ENCODE data around the gene CDH13. TPM values are rescaled to one million over a fixed set of nuclear protein-coding genes. Genes with fewer than 3 reads are reported as not detected.

The CDH13 gene
- total RNA-seq, 1 donor: 102 TPM

- no peaks in the 10 kb centered on the region for H4K20me1 ChIP-seq (ENCODE audit: insufficient read depth, low read length)
- H3K27me3 ChIP-seq (ENCODE audit: insufficient read depth, low read length): no peaks in the 10 kb centered on the region
- no peak for TF ChIP-seq CTCF (IDR thresholded peaks at IDR 0.05; ENCODE audit: extremely low read depth, low read depth, low read length)
- H2AFZ ChIP-seq (ENCODE audit: low read length): no peak overlapping the region
- peak; percentile 34 for DNase-seq (ENCODE audit: insufficient read length, low spot score, missing footprints)
- no peak overlapping the region for H3K4me3 ChIP-seq (ENCODE audit: insufficient read depth, low read length)
- H3K9me3 ChIP-seq (ENCODE audit: low read depth, low read length): no peaks in the 10 kb centered on the region
- no peaks in the 10 kb centered on the region for H3K79me2 ChIP-seq (ENCODE audit: insufficient read depth, low read length)
- H3K4me2 ChIP-seq (ENCODE audit: insufficient read depth, low read length): no peak overlapping the region
- H3K36me3 ChIP-seq (ENCODE audit: insufficient read depth, low read length): no peaks in the 10 kb centered on the region
- H3K4me1 ChIP-seq (ENCODE audit: insufficient read depth, low read length): peaks cover 4% of the 10 kb centered on the region
- no peak overlapping the region for H3K27ac ChIP-seq (ENCODE audit: low read depth, low read length)
Observed at GRCh38 chr16:83117810-83118209, 491.0 kb downstream of the CDH13 start.

DNA sequence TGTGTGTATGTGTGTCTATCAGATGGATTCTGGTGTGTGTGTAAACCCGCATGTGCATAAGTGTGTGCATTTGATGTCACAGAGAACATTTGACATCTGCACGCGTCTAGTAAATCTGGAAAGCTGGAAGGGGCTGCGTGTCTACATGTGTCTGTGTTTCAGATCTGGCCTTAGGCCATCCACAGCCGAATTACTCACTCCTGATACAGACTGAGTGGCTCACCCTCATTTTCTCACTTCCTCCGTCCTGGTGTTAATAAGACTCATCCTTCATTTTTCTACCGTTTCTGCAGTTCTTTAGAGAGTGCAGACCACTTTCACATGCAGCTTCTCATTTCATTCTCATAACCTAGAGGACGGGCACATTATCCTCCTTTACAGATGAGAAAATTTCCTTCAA lies 491.6 kb downstream of the CDH13 start:
- H3K4me2 ChIP-seq (ENCODE audit: insufficient read depth, low read length): no peak overlapping the region
- H3K27me3 ChIP-seq (ENCODE audit: insufficient read depth, low read length): no peaks in the 10 kb centered on the region
- no peak for TF ChIP-seq CTCF (IDR thresholded peaks at IDR 0.05; ENCODE audit: extremely low read depth, low read depth, low read length)
- no peak overlapping the region for H3K27ac ChIP-seq (ENCODE audit: low read depth, low read length)
- no peaks in the 10 kb centered on the region for H4K20me1 ChIP-seq (ENCODE audit: insufficient read depth, low read length)
- H3K79me2 ChIP-seq (ENCODE audit: insufficient read depth, low read length): no peaks in the 10 kb centered on the region
- H3K4me3 ChIP-seq (ENCODE audit: insufficient read depth, low read length): no peak overlapping the region
- H3K4me1 ChIP-seq (ENCODE audit: insufficient read depth, low read length): peaks cover 4% of the 10 kb centered on the region
- H2AFZ ChIP-seq (ENCODE audit: low read length): no peak overlapping the region
- H3K36me3 ChIP-seq (ENCODE audit: insufficient read depth, low read length): no peaks in the 10 kb centered on the region
- DNase-seq (ENCODE audit: insufficient read length, low spot score, missing footprints): peak; percentile 36
- no peaks in the 10 kb centered on the region for H3K9me3 ChIP-seq (ENCODE audit: low read depth, low read length)

DNA sequence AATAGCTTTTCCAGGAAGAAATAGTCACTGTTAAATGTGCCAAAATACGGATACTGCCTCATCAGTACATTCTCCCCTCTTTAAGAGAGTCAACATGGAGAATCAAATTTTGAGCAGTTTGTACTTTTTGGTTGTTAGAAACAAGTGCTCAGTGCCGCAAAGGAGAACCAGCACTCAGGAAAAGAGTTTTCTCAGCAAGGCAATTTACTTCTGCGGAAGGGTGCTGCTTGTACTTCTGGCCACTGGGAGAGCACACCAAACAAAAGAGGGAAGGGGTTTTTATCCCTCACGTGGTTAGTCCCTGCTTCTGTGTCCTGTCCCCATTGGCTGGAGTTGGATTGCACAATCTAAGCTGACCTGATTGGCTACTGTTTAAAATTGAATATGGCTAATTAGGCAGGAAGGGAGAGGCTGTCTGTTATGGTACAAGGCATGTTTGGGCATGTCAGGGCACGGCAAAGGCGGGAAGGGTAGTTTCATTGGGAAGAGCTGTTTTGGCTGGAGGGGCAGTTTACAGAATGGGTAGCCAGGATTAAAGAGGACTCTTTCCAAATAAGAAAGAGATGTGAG lies 499.3 kb downstream of the CDH13 start:
- Histone ChIP-seq H4K20me1 (ENCODE audit: insufficient read depth, low read length) (no peaks in the 10 kb centered on the region), H3K4me3 (ENCODE audit: insufficient read depth, low read length) (no peak overlapping the region), H3K4me1 (ENCODE audit: insufficient read depth, low read length) (no peaks in the 10 kb centered on the region), H3K27ac (ENCODE audit: low read depth, low read length) (no peak overlapping the region), H3K4me2 (ENCODE audit: insufficient read depth, low read length) (no peak overlapping the region), H2AFZ (ENCODE audit: low read length) (no peak overlapping the region), H3K36me3 (ENCODE audit: insufficient read depth, low read length) (no peaks in the 10 kb centered on the region), H3K79me2 (ENCODE audit: insufficient read depth, low read length) (no peaks in the 10 kb centered on the region), H3K9me3 (ENCODE audit: low read depth, low read length) (peaks cover 4% of the 10 kb centered on the region), H3K27me3 (ENCODE audit: insufficient read depth, low read length) (no peaks in the 10 kb centered on the region)
- no peak for TF ChIP-seq CTCF (IDR thresholded peaks at IDR 0.05; ENCODE audit: extremely low read depth, low read depth, low read length)
- DNase-seq (ENCODE audit: insufficient read length, low spot score, missing footprints): no peak

DNA sequence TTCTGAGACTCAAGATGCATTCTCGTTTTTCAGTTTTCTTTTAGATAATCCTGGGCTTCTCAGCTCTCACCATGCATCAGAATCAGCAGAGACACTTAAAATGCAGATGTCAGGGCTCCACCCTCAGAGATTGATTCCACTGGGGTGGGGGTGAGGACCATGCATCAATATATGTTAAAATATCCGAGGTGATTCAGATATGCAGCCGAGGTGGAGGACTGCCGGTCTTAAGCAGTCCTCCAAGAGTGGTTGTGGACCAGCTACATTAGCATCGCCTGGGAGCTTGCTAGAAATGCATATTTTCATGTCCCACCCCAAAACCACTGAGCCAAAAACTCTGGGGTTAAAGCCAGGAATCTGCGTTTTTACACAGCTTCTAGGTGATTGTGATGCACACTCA lies 501.3 kb downstream of the CDH13 start:
- TF ChIP-seq CTCF (IDR thresholded peaks at IDR 0.05; ENCODE audit: extremely low read depth, low read depth, low read length): no peak
- Histone ChIP-seq H3K36me3 (ENCODE audit: insufficient read depth, low read length) (no peaks in the 10 kb centered on the region), H2AFZ (ENCODE audit: low read length) (no peak overlapping the region), H4K20me1 (ENCODE audit: insufficient read depth, low read length) (no peaks in the 10 kb centered on the region), H3K4me1 (ENCODE audit: insufficient read depth, low read length) (no peaks in the 10 kb centered on the region), H3K9me3 (ENCODE audit: low read depth, low read length) (peaks cover 4% of the 10 kb centered on the region), H3K27me3 (ENCODE audit: insufficient read depth, low read length) (no peaks in the 10 kb centered on the region), H3K27ac (ENCODE audit: low read depth, low read length) (no peak overlapping the region), H3K4me3 (ENCODE audit: insufficient read depth, low read length) (no peak overlapping the region), H3K79me2 (ENCODE audit: insufficient read depth, low read length) (no peaks in the 10 kb centered on the region), H3K4me2 (ENCODE audit: insufficient read depth, low read length) (no peak overlapping the region)
- no peak for DNase-seq (ENCODE audit: insufficient read length, low spot score, missing footprints)
